Measurements from ENCODE around the gene UXS1.
A peak's percentile ranks its signal among the peaks of the same experiment; 100 is the strongest.

UXS1 gene

GRCh38 chr2:106129150-106129549 is 65.0 kb downstream of the UXS1 start:
- DNase-seq: no peak

- no peak for DNase-seq
Measured at GRCh38 chr2:106127776-106128268, 66.3 kb downstream of the UXS1 start.

- no peak for DNase-seq
Measured at GRCh38 chr2:106127282-106127771, 66.8 kb downstream of the UXS1 start.

GRCh38 chr2:106126705-106127281 is 67.3 kb downstream of the UXS1 start:
- no peak for DNase-seq

GRCh38 chr2:106126295-106126694 is 67.8 kb downstream of the UXS1 start:
- DNase-seq: no peak

GRCh38 chr2:106124905-106125549 is 69.1 kb downstream of the UXS1 start:
- DNase-seq: no peak

GRCh38 chr2:106124106-106124756 is 69.9 kb downstream of the UXS1 start:
- DNase-seq: no peak

- no peak for DNase-seq
Measured at GRCh38 chr2:106122157-106122556, 71.9 kb downstream of the UXS1 start.

GRCh38 chr2:106120432-106120831 is 73.7 kb downstream of the UXS1 start:
- peak; percentile 3 for DNase-seq

GRCh38 chr2:106119074-106119473 is 75.0 kb downstream of the UXS1 start:
- DNase-seq: no peak

- no peak for DNase-seq
Measured at GRCh38 chr2:106117882-106118684, 76.0 kb downstream of the UXS1 start.

GRCh38 chr2:106117347-106117746 is 76.8 kb downstream of the UXS1 start:
- DNase-seq: no peak

GRCh38 chr2:106116248-106116647 is 77.9 kb downstream of the UXS1 start:
- no peak for DNase-seq

GRCh38 chr2:106115665-106116064 is 78.4 kb downstream of the UXS1 start:
- DNase-seq: no peak

- no peak for DNase-seq
Measured at GRCh38 chr2:106115250-106115649, 78.9 kb downstream of the UXS1 start.

GRCh38 chr2:106114166-106114565 is 79.9 kb downstream of the UXS1 start:
- DNase-seq: no peak

GRCh38 chr2:106113361-106113966 is 80.6 kb downstream of the UXS1 start:
- DNase-seq: no peak

- DNase-seq: no peak
Measured at GRCh38 chr2:106111882-106112571, 82.1 kb downstream of the UXS1 start.

GRCh38 chr2:106109675-106110424 is 84.3 kb downstream of the UXS1 start:
- DNase-seq: no peak

GRCh38 chr2:106108791-106109190 is 85.3 kb downstream of the UXS1 start:
- DNase-seq: no peak

GRCh38 chr2:106108351-106108750 is 85.8 kb downstream of the UXS1 start:
- no peak for DNase-seq

Data from DMS79 (cell line).